ENCODE results near the gene SPTBN1.

DNA sequence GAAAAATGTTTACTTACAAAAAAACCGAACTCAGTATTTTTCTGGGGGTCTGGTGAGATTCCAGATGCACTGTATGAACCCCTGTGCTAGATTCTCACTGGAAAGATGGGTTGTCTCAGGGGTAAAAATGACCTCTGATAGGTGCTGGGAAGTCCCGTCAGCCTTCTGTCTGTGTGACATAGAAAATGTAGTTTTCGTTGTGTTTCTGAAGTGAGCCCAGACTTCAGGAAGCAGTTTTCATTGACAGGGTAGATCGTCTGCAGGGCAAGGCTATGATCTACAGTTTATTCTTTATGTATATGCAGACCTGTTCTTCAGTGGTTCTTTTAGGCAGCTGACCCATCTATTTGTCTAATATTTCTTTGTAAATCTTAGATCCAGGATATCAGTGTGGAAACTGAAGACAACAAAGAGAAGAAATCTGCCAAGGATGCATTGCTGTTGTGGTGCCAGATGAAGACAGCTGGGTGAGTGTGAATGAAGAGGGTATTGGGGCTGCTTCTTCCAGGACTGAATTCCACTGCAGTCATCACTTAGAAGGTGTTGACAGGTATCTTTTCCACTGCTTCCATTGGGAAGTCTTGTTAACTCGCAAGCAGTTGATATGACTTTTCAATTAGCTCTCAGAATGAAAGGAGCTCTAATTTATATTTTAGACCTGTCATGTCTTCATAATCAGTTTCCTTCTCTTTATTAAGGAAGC, 159.9 kb downstream of the SPTBN1 start:
- no peak for TF ChIP-seq EZH2 (IDR thresholded peaks at IDR 0.05; ENCODE audit: low read length, unreplicated experiment)
- TF ChIP-seq, protein P1, sequence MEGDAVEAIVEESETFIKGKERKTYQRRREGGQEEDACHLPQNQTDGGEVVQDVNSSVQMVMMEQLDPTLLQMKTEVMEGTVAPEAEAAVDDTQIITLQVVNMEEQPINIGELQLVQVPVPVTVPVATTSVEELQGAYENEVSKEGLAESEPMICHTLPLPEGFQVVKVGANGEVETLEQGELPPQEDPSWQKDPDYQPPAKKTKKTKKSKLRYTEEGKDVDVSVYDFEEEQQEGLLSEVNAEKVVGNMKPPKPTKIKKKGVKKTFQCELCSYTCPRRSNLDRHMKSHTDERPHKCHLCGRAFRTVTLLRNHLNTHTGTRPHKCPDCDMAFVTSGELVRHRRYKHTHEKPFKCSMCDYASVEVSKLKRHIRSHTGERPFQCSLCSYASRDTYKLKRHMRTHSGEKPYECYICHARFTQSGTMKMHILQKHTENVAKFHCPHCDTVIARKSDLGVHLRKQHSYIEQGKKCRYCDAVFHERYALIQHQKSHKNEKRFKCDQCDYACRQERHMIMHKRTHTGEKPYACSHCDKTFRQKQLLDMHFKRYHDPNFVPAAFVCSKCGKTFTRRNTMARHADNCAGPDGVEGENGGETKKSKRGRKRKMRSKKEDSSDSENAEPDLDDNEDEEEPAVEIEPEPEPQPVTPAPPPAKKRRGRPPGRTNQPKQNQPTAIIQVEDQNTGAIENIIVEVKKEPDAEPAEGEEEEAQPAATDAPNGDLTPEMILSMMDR (conservative IDR thresholded peaks at IDR 0.05; ENCODE audit: low read depth, low read length): no peak
- TF ChIP-seq EZH2phosphoT487 (IDR thresholded peaks at IDR 0.05; ENCODE audit: borderline replicate concordance, low read length): no peak

All from PC-3 (cell line).